Endothelial cell of umbilical vein (primary cell): ENCODE measurements around the gene CCDC183. TPM values are rescaled to one million over a fixed set of nuclear protein-coding genes. Genes with fewer than 3 reads are reported as not detected.

Experiments
- BruUV-seq: library from RNA; stranded (reverse); fragments of 400-500 nt; replicated peaks from 2 replicates; lab custom pipeline; 2021; lab: Mats Ljungman, UMichigan
- CTCF ChIA-PET: fragments of 300-600, 350-600 bp; sonication (Branson Sonifier 250); formaldehyde crosslinking; loops from one replicate; lab custom pipeline; 2021; ENCODE audit warnings: antibody characterized with exemption, inconsistent platforms; lab: Charles Lee
- POLR2A ChIA-PET: fragments of 300-600, 350-600 bp; sonication (Branson Sonifier 250); formaldehyde crosslinking; loops from one replicate; lab custom pipeline; 2021; ENCODE audit warnings: antibody characterized with exemption, inconsistent platforms; lab: Charles Lee
- DNase-seq: peaks from one replicate; pipeline ENCODE4 v3.0.0-alpha.2; 2011; ENCODE audit warnings: low read depth, low spot score
- FAIRE-seq: peaks from 2 replicates; lab custom pipeline; 2011; peaks lifted over from hg19 to GRCh38; lab: Jason Lieb, UNC
- H2AFZ ChIP-seq: 2 replicates; pipeline ENCODE4 v1.6.0; 2012; ENCODE audit warnings: low read depth, low read length, control low read depth, inconsistent platforms
- H3K27ac ChIP-seq: 2 replicates; pipeline ENCODE4 v1.5.1; 2011; ENCODE audit warnings: low read depth, mild to moderate bottlenecking, control low read depth, low read length, moderate library complexity; ENCODE audit not compliant: insufficient read depth
- H3K27me3 ChIP-seq, 2 experiments: 2 replicates each; pipeline versions ENCODE4 v1.6.0 to v1.6.1; 2011; ENCODE audit warnings: low read length in 2 of 2, mixed read lengths in 1 of 2; ENCODE audit not compliant: control insufficient read depth in 2 of 2, insufficient read depth in 2 of 2
- H3K36me3 ChIP-seq, 2 experiments: 2 replicates in 1 of 2; 3 replicates in 1 of 2; pipeline ENCODE4 v1.5.1; 2011; ENCODE audit warnings: low read length in 2 of 2, mild to moderate bottlenecking in 1 of 2, moderate library complexity in 1 of 2; ENCODE audit not compliant: control insufficient read depth in 2 of 2, insufficient read depth in 2 of 2; ENCODE audit errors: extremely low read depth in 1 of 2
- H3K4me1 ChIP-seq: 3 replicates; pipeline ENCODE4 v1.5.1; 2011; ENCODE audit warnings: mild to moderate bottlenecking, low read length; ENCODE audit not compliant: control insufficient read depth, insufficient read depth; ENCODE audit errors: extremely low read depth
- H3K4me2 ChIP-seq: 2 replicates; pipeline ENCODE4 v1.6.1; 2011; ENCODE audit warnings: low read length, control low read depth, mixed read lengths; ENCODE audit not compliant: insufficient read depth
- H3K4me3 ChIP-seq, 3 experiments: fragments of 200-600 bp in 1 of 3; sonication (generic), shearing (Covaris generic) in 1 of 3; replicated peaks in 1 of 3; 2 replicates each; pipeline ENCODE4 v1.5.1; 2011 to 2016; ENCODE audit warnings: control low read depth in 3 of 3, low read length in 3 of 3, mild to moderate bottlenecking in 2 of 3, inconsistent platforms in 1 of 3, low read depth in 1 of 3, moderate library complexity in 1 of 3; ENCODE audit not compliant: insufficient read depth in 1 of 3
- H3K79me2 ChIP-seq: 2 replicates; pipeline ENCODE4 v1.6.0; 2012; ENCODE audit warnings: low read length, inconsistent platforms; ENCODE audit not compliant: control insufficient read depth, insufficient read depth
- H3K9ac ChIP-seq: replicated peaks from 2 replicates; pipeline ENCODE3; 2011; ENCODE audit warnings: low read length, control low read depth; ENCODE audit not compliant: insufficient read depth; ENCODE audit errors: extremely low read depth
- H3K9me1 ChIP-seq: replicated peaks from 3 replicates; pipeline ENCODE4 v1.6.0; 2011; ENCODE audit warnings: mild to moderate bottlenecking, low read length; ENCODE audit not compliant: control insufficient read depth, insufficient read depth; ENCODE audit errors: extremely low read depth
- H3K9me3 ChIP-seq: replicated peaks from 2 replicates; pipeline ENCODE4 v1.5.1; 2012; ENCODE audit warnings: low read length, inconsistent platforms; ENCODE audit not compliant: control insufficient read depth, insufficient read depth
- H4K20me1 ChIP-seq: replicated peaks from 2 replicates; pipeline ENCODE3; 2011; ENCODE audit warnings: mild to moderate bottlenecking, low read length; ENCODE audit not compliant: control insufficient read depth, insufficient read depth; ENCODE audit errors: extremely low read depth
- EZH2 ChIP-seq: IDR thresholded peaks from 2 replicates; pipeline ENCODE4 v1.6.1; 2012; ENCODE audit warnings: borderline replicate concordance, low read depth, mild to moderate bottlenecking, moderate library complexity, low read length, inconsistent platforms; ENCODE audit not compliant: severe bottlenecking
- FOS ChIP-seq: IDR thresholded peaks from 2 replicates; pipeline ENCODE4 v1.6.1; 2011; ENCODE audit warnings: mild to moderate bottlenecking, low read length, moderate library complexity, borderline replicate concordance; ENCODE audit not compliant: insufficient read depth
- GATA2 ChIP-seq: IDR thresholded peaks from 2 replicates; pipeline ENCODE4 v1.7.0; 2011; ENCODE audit warnings: low read depth, mild to moderate bottlenecking, moderate library complexity, mixed read lengths, low read length; ENCODE audit not compliant: insufficient read length, insufficient read depth
- JUN ChIP-seq: IDR thresholded peaks from 2 replicates; pipeline ENCODE4 v1.6.1; 2011; ENCODE audit warnings: borderline replicate concordance, low read depth; ENCODE audit not compliant: insufficient read length, insufficient read depth
- MYC ChIP-seq: IDR thresholded peaks from one replicate; pipeline ENCODE4 v1.6.1; 2011; ENCODE audit warnings: mild to moderate bottlenecking, low read depth, low read length
- POLR2A ChIP-seq: IDR thresholded peaks from 2 replicates; pipeline ENCODE4 v1.6.1; 2012; ENCODE audit warnings: low read depth, mild to moderate bottlenecking, control low read depth, low read length
- dilution Hi-C: fragments of 300-500 bp; cut with MboI; formaldehyde crosslinking; loops from one replicate; pipeline ENCODE4 v1.15.0; 2019; ENCODE audit warnings: low sequenced_read_pairs; ENCODE audit not compliant: extremely low pct_ligation_motif_present
- intact Hi-C: fragments of 100-400 bp; cut with micrococcal nuclease; formaldehyde crosslinking; loops from one replicate; pipeline ENCODE4 v1.10.0; 2022
- polyA plus RNA-seq, 4 experiments: library from polyadenylated mRNA; depleted of rRNA in 3 of 4; stranded (reverse) in 3 of 4; unstranded in 1 of 4; fragments of >200 nt; gene quantifications; 2 replicates each; pipeline versions ENCODE4 v1.2.1 to v1.2.3, GENCODE V29; 2011 to 2012; ENCODE audit warnings: missing spikeins in 1 of 4
- total RNA-seq: library from RNA; stranded (reverse); gene quantifications from 2 replicates; pipeline ENCODE4 v1.2.3, GENCODE V29; 2021
- TF ChIP-seq, protein P1 (sequence below), 2 donors: IDR thresholded peaks; 1 replicate in 1 of 2; 2 replicates in 1 of 2; pipeline ENCODE4 v1.5.1; 2011; ENCODE audit warnings: low read length in 2 of 2, mild to moderate bottlenecking in 2 of 2, moderate library complexity in 2 of 2, control low read depth in 1 of 2, inconsistent platforms in 1 of 2, low read depth in 1 of 2; ENCODE audit not compliant: insufficient read depth in 1 of 2; ENCODE audit errors: extremely low read depth in 1 of 2

Gene CCDC183
- total and polyA plus RNA-seq, 2 donors (not counting 3 experiments of a cell fraction or from before 2014, with no cell fraction given), result 0.50 TPM; not detected in 1

DNA sequence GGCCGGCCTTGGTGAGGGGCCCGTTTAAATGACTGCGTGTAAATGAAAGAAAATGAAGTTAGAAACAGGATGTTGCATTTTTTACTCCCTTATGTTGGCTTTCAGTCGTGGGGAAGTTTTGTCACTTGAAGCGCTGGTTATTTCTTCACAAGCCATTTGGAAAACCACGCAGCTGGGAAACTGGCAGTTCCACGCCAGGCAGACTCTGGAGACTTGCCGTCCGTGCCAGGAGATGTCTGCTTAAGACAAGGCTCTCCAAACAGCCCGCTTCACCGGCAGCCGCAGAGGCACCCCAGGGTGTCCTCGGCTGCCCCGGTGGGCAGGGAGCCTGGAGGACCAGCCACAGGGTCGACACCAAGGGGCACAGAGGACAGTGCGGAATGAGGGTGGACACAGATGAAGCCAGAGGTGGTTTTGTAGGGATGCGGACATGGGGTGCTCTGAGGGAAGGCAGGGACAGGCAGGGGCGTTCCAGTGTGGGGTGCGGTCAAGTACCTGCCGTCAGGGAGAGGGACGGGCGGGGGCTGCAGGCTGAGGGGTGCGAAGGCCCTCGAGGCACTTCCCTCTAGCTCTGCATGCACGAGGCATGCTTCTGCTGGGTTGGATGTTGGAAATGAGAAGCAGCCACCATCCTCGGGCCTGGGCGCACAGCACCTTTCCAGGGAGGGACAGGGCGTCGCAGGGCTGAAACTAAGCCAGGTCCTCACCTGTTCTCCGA lies 35.0 kb downstream of the CCDC183 start:
- dilution Hi-C loops, result no loop called here
- Histone ChIP-seq H3K27me3 (no peaks in the 10 kb centered on the region), H4K20me1 (no peaks in the 10 kb centered on the region), H3K27ac (no peak overlapping the region), H3K4me2 (no peak overlapping the region), H3K36me3 (peaks cover 11 to 34% of the 10 kb centered on the region in 2 experiments), H3K9ac (no peak overlapping the region), H3K9me1 (no peaks in the 10 kb centered on the region), H3K4me3 (no peak overlapping the region), H3K4me1 (no peaks in the 10 kb centered on the region), H3K9me3 (no peaks in the 10 kb centered on the region), H2AFZ (no peak overlapping the region), H3K79me2 (no peaks in the 10 kb centered on the region)
- TF ChIP-seq EZH2 (no peak), POLR2A (no peak), JUN (no peak), MYC (no peak)
- DNase-seq (no peak), FAIRE-seq (no peak)
- no TSS peak for BruUV-seq
- intact Hi-C loops, result no loop called here
- ChIA-PET POLR2A (no interaction called here), CTCF (interaction anchor here (2.8 kb wide), 1 partner anchor 11 kb away, joined by 11 read pairs; the partner anchor contains the start of gene AJM1)

- H3K27ac ChIP-seq, result no peak overlapping the region
- H3K27me3 ChIP-seq, result no peaks in the 10 kb centered on the region
- H3K9me1 ChIP-seq, result no peaks in the 10 kb centered on the region
- no peak for TF ChIP-seq EZH2
- no peak for TF ChIP-seq JUN
- no peak for TF ChIP-seq FOS
- no peak for TF ChIP-seq POLR2A
- TF ChIP-seq, protein P1, sequence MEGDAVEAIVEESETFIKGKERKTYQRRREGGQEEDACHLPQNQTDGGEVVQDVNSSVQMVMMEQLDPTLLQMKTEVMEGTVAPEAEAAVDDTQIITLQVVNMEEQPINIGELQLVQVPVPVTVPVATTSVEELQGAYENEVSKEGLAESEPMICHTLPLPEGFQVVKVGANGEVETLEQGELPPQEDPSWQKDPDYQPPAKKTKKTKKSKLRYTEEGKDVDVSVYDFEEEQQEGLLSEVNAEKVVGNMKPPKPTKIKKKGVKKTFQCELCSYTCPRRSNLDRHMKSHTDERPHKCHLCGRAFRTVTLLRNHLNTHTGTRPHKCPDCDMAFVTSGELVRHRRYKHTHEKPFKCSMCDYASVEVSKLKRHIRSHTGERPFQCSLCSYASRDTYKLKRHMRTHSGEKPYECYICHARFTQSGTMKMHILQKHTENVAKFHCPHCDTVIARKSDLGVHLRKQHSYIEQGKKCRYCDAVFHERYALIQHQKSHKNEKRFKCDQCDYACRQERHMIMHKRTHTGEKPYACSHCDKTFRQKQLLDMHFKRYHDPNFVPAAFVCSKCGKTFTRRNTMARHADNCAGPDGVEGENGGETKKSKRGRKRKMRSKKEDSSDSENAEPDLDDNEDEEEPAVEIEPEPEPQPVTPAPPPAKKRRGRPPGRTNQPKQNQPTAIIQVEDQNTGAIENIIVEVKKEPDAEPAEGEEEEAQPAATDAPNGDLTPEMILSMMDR (IDR thresholded peaks at IDR 0.05; ENCODE audit: extremely low read depth in 1 of 2, insufficient read depth in 1 of 2, low read depth in 1 of 2, low read length in 2 of 2), result no peak
- no peak for TF ChIP-seq GATA2
- ChIA-PET CTCF (interaction anchor here (2.8 kb wide), 1 partner anchor 10 kb away, joined by 11 read pairs; the partner anchor contains the start of gene AJM1), POLR2A (no interaction called here)
- H4K20me1 ChIP-seq, result no peaks in the 10 kb centered on the region
- H3K4me3 ChIP-seq, result no peak overlapping the region
- no peak overlapping the region for H3K4me2 ChIP-seq
- BruUV-seq, result no TSS peak
- H2AFZ ChIP-seq, result no peak overlapping the region
- H3K9me3 ChIP-seq, result no peaks in the 10 kb centered on the region
- intact Hi-C loops (no loop called here), dilution Hi-C loops (no loop called here)
- no peaks in the 10 kb centered on the region for H3K79me2 ChIP-seq
- FAIRE-seq, result no peak
- H3K36me3 ChIP-seq, result peaks cover 11 to 30% of the 10 kb centered on the region in 2 experiments
- no peak for DNase-seq
- no peaks in the 10 kb centered on the region for H3K4me1 ChIP-seq
- H3K9ac ChIP-seq, result no peak overlapping the region
Measured at GRCh38 chr9:136831720-136832104, 35.6 kb downstream of the CCDC183 start.
